ENCODE data around the gene PUSL1.

The PUSL1 gene

GRCh38 chr1:1294250-1294890 lies 14.0 kb upstream of the PUSL1 start:
- DNase-seq (ENCODE audit: low read depth) = no peak
- H3K4me3 ChIP-seq (ENCODE audit: low read length) = no peak overlapping the region
- no peak for TF ChIP-seq CTCF (IDR thresholded peaks at IDR 0.05; ENCODE audit: insufficient read depth, low read depth, low read length, missing control alignments)

GRCh38 chr1:1295154-1295923 lies 13.1 kb upstream of the PUSL1 start:
- no peak for TF ChIP-seq CTCF (IDR thresholded peaks at IDR 0.05; ENCODE audit: insufficient read depth, low read depth, low read length, missing control alignments)
- no peak overlapping the region for H3K4me3 ChIP-seq (ENCODE audit: low read length)
- no peak for DNase-seq (ENCODE audit: low read depth)

- DNase-seq (ENCODE audit: low read depth) = no peak
- H3K4me3 ChIP-seq (ENCODE audit: low read length) = no peak overlapping the region
- no peak for TF ChIP-seq CTCF (IDR thresholded peaks at IDR 0.05; ENCODE audit: insufficient read depth, low read depth, low read length, missing control alignments)
Observed at GRCh38 chr1:1296070-1297061, 12.0 kb upstream of the PUSL1 start.

GRCh38 chr1:1297802-1298424 lies 10.5 kb upstream of the PUSL1 start:
- DNase-seq (ENCODE audit: low read depth) = no peak
- no peak overlapping the region for H3K4me3 ChIP-seq (ENCODE audit: low read length)
- no peak for TF ChIP-seq CTCF (IDR thresholded peaks at IDR 0.05; ENCODE audit: insufficient read depth, low read depth, low read length, missing control alignments)

- TF ChIP-seq CTCF (IDR thresholded peaks at IDR 0.05; ENCODE audit: insufficient read depth, low read depth, low read length, missing control alignments) = no peak
- no peak overlapping the region for H3K4me3 ChIP-seq (ENCODE audit: low read length)
- no peak for DNase-seq (ENCODE audit: low read depth)
Observed at GRCh38 chr1:1298861-1299685, 9.3 kb upstream of the PUSL1 start.

Data from epithelial cell of esophagus (primary cell).